Fibroblast of peridontal ligament (primary cell): ENCODE measurements around the gene SLC16A12.
"Not testable (repeated sequence)": the region's sequence is repeated elsewhere in the genome, so short reads cannot be mapped to it uniquely, and the experiment has no call there.

Source experiments
- DNase-seq: peaks from one replicate; pipeline ENCODE4 v3.0.0-alpha.2; 2010; ENCODE audit errors: extremely low read depth

Gene SLC16A12

DNA sequence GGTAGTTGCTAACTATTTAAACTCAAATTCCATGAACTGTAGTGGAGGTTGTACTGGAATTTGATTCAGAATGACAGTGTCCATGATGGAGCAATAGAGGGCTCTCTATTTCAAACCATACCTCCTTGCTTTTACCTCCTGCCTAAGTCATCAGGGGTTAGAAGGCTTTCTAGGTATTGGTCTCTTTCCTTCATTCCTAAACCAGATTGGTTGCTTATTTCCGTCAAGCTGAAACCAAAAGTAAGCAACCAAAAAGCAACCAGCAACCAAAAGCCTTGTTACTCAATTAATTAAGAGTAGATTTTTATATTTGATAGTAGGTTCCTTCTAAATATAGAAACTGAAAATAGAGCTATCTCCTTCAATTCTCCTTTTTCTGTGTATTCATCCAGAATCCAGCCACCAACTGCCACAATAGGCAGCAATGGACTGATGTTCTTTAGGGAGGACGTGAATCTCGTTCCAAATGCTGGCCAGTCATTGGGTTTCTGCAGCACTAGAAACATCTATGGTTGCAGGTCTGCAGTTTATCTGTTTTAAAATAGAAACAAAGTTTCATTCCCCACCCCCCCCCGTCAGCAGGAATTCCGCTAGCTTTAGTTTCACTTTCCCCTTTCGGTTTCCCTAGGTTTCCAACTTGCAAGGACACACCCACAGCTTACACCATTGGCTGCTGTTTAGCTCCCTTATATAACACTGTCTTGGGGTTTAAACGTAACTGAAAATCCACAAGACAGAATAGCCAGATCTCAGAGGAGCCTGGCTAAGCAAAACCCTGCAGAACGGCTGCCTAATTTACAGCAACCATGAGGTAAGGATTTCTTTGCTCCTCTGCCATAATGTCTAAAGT lies 143.3 kb downstream of the SLC16A12 start, which contains the start of gene IFIT1:
TSS of gene IFIT1 (plus strand) at position 717 of the 850 bp plus-strand sequence. CDS start at position 807, 90 bp downstream.
- peak; percentile 97 for DNase-seq

DNA sequence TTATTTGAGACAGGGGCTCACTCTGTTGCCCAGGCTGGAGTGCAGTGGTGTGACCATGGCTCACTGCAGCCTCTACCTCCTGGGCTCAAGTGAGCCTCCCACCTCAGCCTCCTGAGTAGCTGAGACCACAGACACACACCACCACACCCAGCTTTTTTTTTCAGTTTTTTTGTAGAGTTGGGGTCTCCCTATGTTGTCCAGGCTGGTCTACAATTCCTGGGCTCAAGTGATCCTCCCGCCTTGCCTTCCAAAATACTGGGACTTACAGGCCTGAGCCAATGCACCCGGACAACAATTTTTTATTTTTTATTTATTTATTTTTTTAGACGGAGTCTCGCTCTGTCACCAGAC lies 144.2 kb downstream of the SLC16A12 start:
- DNase-seq, result not testable (repeated sequence)

DNA sequence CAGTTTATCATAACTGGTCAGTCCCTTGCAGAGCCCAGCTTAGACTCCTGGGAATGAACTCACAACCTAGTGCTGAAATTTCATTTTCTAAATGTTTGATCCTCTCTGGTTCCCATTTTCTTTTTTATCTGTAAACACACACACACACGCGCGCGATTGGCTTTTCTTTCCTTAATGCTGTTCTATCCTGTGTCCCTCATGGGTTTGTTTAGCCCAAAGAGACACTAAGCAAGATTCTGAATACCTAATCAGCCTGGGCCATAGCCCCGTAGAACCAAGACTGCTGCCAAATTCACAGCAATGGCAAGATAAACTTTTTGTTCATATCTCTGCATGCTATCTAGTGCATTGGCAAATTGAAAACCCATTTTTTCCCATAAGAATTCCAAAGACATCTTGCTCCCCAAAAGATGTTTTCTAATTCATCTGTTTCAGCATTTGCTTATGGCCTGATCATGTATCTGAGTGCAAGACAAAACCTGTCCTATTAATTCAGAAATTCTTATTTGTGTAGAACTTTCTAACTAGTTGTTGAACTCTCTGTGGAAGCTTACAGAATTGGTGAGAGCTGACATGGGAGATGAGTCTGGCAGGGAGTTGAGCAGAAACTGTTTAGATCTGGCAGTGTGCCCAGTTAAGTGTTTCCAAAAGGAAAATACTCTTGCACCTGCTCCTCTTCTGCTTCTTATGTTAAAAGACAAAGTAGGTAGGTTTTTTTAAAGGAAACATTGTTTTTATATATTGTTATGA lies 144.7 kb downstream of the SLC16A12 start:
- no peak for DNase-seq

DNA sequence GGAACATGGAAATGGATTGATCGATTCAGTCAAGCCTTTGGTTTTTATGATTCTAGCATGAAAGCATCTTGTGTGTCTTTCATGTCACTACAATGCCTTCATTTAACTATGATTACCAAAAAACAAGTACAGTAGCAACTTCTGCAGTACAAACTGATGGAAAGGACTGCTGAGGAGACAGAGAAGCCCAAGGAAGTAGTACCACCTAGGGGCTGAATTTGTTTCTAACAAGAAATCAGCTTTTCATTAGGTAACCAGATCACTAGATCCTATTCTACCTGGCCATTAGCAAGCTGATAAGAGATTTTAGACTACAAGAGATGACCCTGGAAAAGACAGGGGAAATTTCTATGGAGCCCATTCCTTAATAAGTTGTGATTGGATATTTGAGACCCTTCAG lies 146.1 kb downstream of the SLC16A12 start:
- peak; percentile 74 for DNase-seq

DNA sequence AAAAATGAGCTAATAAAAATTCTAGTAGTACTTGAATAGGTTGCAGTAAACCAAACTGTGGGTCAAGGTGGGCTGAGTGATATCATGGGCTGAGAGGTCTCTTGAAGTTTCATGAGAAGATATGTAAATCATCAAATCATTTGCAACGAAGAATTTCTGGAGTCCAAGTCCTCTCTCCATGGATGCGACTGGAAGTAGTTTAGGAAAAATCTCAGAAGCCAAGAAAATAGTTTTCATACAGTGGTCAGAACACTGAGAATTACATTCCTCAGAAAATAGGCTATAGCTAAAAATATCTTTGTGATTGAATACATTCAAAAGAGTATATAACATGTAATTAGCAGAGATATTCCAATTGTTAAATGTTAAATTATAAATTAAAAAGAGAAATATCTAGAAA lies 146.6 kb downstream of the SLC16A12 start:
- peak; percentile 57 for DNase-seq

DNA sequence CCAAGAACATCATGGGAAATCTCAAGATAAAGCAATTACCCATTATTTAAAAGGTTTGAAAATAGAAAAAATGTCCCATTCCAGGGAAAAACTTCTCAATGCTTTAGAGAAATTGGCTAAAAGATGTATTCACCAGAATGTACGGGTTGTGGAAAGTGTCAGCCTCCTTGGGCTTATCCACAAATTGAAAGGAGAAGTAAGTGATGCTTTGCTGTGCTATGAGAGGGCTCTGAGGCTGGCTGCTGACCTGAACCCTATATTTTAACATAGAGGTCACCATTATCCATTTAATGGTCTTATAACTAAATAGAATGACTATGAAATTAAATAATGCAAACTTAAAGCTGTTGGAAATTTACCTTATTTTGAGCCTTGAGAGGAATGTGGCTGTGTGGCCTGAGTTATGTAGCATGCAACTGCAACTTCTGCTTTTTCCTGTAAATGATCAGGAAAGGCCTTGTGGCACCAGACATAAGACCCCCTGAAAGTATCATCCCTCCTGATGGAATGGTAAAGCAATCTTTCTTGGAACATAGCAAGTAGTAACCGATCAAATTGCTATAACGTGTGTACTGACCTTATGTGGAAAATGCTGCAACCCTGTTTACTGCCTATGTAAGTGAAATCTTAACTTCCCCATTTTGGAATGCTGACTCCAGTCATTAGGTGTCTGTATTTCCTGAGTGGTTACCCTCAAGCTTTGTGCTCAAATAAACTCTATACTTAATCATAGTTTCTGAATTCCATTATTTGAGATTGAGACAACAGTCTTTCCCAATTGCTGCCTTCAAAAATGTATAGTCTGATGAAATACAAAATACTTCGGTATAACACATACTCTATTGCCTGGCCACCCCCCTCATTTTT lies 150.7 kb downstream of the SLC16A12 start:
- DNase-seq, result no peak

DNA sequence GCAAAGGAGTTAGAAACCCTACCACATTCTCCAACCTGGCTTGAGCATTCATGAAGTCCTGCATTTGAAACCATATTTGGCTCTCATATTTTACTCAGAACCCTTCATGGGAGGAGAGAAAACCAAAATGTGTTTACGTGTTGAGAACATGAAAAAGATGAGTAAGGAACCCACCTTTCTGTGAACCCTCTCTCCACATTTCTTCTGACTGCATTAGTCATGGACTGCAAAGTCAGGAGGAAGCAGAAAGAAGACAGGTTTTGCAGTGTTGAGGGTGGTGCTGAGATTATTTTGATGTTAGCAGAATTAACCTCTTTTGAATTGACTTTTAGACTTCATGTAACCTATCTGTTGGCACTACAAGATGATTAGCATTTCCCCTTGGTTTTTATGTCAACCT lies 152.6 kb downstream of the SLC16A12 start:
- no peak for DNase-seq
